Neural cell (in vitro differentiated cells): ENCODE results near the gene PDE10A. TPM values are rescaled to one million over a fixed set of nuclear protein-coding genes. Genes with fewer than 3 reads are reported as not detected.
"Not testable (repeated sequence)": the region's sequence is repeated elsewhere in the genome, so short reads cannot be mapped to it uniquely, and the experiment has no call there.

Source experiments
- H2AFZ ChIP-seq: fragments of 200-600, 300-800 bp; sonication (generic), shearing (Covaris generic); 2 replicates; pipeline ENCODE4 v1.6.0; 2014; ENCODE audit warnings: low read depth, mild to moderate bottlenecking, antibody characterized with exemption, low read length, moderate library complexity
- H3F3A ChIP-seq: fragments of 200-600 bp; shearing (Covaris generic); 2 replicates; pipeline ENCODE4 v1.6.1; 2016; ENCODE audit warnings: mild to moderate bottlenecking, moderate library complexity, mixed read lengths, antibody characterized with exemption, low read length; ENCODE audit not compliant: insufficient read depth, poor library complexity, severe bottlenecking
- H3K27ac ChIP-seq: fragments of 200-600, 300-800 bp; sonication (generic), shearing (Covaris generic); 2 replicates; pipeline ENCODE4 v1.5.1; 2014; ENCODE audit warnings: mild to moderate bottlenecking, low read length, moderate library complexity
- H3K27me3 ChIP-seq: fragments of 300-800, 200-600 bp; sonication (generic), shearing (Covaris generic); 2 replicates; pipeline ENCODE4 v1.6.0; 2014; ENCODE audit warnings: mild to moderate bottlenecking, low read depth, low read length, moderate library complexity; ENCODE audit not compliant: insufficient read depth
- H3K36me3 ChIP-seq: fragments of 300-800, 200-600 bp; sonication (generic), shearing (Covaris generic); 2 replicates; pipeline ENCODE4 v1.5.1; 2014; ENCODE audit warnings: mild to moderate bottlenecking, antibody characterized with exemption, low read length, moderate library complexity; ENCODE audit not compliant: insufficient read depth
- H3K4me2 ChIP-seq: fragments of 300-800, 200-600 bp; sonication (generic), shearing (Covaris generic); 2 replicates; pipeline ENCODE4 v1.6.0; 2014; ENCODE audit warnings: mild to moderate bottlenecking, low read length
- H3K4me3 ChIP-seq: fragments of 300-800, 200-600 bp; sonication (generic), shearing (Covaris generic); 2 replicates; pipeline ENCODE4 v1.5.1; 2014; ENCODE audit warnings: mild to moderate bottlenecking, low read length, moderate library complexity
- H3K79me2 ChIP-seq: fragments of 200-600 bp; shearing (Covaris generic); replicated peaks from 2 replicates; pipeline ENCODE4 v1.6.0; 2014; ENCODE audit warnings: mild to moderate bottlenecking, low read length, moderate library complexity; ENCODE audit not compliant: insufficient read depth
- H3K9ac ChIP-seq: fragments of 300-800, 200-600 bp; sonication (generic), shearing (Covaris generic); 2 replicates; pipeline ENCODE4 v1.6.1; 2016; ENCODE audit warnings: mild to moderate bottlenecking, low read length, mixed read lengths
- H3K9me2 ChIP-seq: fragments of 200-600 bp; shearing (Covaris generic); 2 replicates; pipeline ENCODE4 v1.6.1; 2016; ENCODE audit warnings: mild to moderate bottlenecking, low read length, mixed read lengths; ENCODE audit not compliant: insufficient read depth
- H3K9me3 ChIP-seq: fragments of 200-600, 300-800 bp; sonication (generic), shearing (Covaris generic); 2 replicates; pipeline ENCODE4 v1.6.1; 2016; ENCODE audit warnings: mild to moderate bottlenecking, mixed run types, low read length, moderate library complexity, mixed read lengths
- H4K20me1 ChIP-seq: fragments of 200-600 bp; shearing (Covaris generic); 2 replicates; pipeline ENCODE4 v1.6.1; 2016; ENCODE audit warnings: mild to moderate bottlenecking, mixed run types; ENCODE audit not compliant: insufficient read depth
- EP300 ChIP-seq: fragments of 450-650 bp; conservative IDR thresholded peaks from 2 replicates; pipeline ENCODE4 v1.6.1; 2014; ENCODE audit warnings: antibody characterized with exemption, mild to moderate bottlenecking, moderate library complexity; ENCODE audit not compliant: poor library complexity, severe bottlenecking
- EZH2 ChIP-seq: fragments of 200-600, 300-800 bp; shearing (Covaris generic), sonication (generic); IDR thresholded peaks from 2 replicates; pipeline ENCODE4 v1.6.1; 2014; ENCODE audit warnings: antibody characterized with exemption, low read length, borderline replicate concordance, mild to moderate bottlenecking; ENCODE audit not compliant: insufficient read depth, poor library complexity, severe bottlenecking
- MXI1 ChIP-seq: fragments of 450-650 bp; conservative IDR thresholded peaks from 2 replicates; pipeline ENCODE4 v1.6.1; 2014; ENCODE audit warnings: antibody characterized with exemption, mild to moderate bottlenecking; ENCODE audit not compliant: poor library complexity, severe bottlenecking
- POLR2AphosphoS5 ChIP-seq: IDR thresholded peaks from 2 replicates; pipeline ENCODE4 v1.6.1; 2012
- RAD21 ChIP-seq: fragments of 450-650 bp; conservative IDR thresholded peaks from 2 replicates; pipeline ENCODE4 v1.6.1; 2014; ENCODE audit warnings: antibody characterized with exemption, mild to moderate bottlenecking, moderate library complexity
- SMC3 ChIP-seq: fragments of 450-650 bp; conservative IDR thresholded peaks from 2 replicates; pipeline ENCODE4 v1.6.1; 2014; ENCODE audit warnings: antibody characterized with exemption, mild to moderate bottlenecking, moderate library complexity; ENCODE audit not compliant: poor library complexity
- TAF1 ChIP-seq: IDR thresholded peaks from 2 replicates; pipeline ENCODE4 v1.6.1; 2012; ENCODE audit warnings: low read depth
- polyA plus RNA-seq: library from polyadenylated mRNA; depleted of rRNA; stranded (reverse); fragments of >200 nt; gene quantifications from 2 replicates; pipeline ENCODE4 v1.2.3, GENCODE V29; 2014
- TF ChIP-seq, protein P1 (sequence below): IDR thresholded peaks from 2 replicates; pipeline ENCODE4 v1.6.1; 2012; ENCODE audit warnings: borderline replicate concordance
- TF ChIP-seq, protein P2 (sequence below): fragments of 450-650 bp; IDR thresholded peaks from 2 replicates; pipeline ENCODE4 v1.5.1; 2014; ENCODE audit warnings: antibody characterized with exemption, mild to moderate bottlenecking, moderate library complexity; ENCODE audit not compliant: poor library complexity, severe bottlenecking

PDE10A gene
- polyA plus RNA-seq, 1 donor from 2014 or later: 52.4 TPM

DNA sequence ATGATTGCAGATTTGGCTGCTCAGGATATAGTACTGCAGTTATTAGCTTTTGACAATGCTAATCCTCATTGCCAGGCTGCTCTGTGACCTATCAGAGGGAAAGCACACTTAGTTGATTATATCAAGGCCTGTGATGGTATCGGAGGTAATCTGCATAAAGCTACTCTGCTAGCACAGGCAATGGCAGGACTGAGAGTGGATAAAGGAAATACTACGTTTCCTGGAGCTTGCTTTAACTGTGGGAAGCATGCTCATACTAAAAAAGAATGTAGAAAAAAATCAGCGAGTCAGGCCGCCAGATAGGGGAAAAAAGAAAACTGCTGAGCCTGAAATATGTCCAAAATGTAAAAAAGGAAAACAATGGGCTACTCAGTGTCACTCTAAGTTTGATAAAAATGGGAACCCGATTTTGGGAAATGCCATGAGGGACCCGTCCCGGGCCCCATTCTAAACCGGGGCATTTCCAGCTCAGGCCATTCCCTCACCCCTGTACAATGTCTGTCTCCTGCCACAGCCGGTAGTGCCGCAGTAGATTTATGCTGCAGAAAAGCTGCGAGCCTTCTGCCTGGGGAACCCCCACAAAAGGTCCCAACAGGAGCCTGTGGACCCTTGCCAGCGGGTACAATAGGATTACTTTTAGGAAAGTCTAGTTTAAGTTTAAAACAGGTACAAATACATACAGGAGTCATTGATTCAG is 203.3 kb downstream of the PDE10A start:
- not testable (repeated sequence) for H2AFZ ChIP-seq, H3K27me3 ChIP-seq, H3K4me2 ChIP-seq, H3K9me3 ChIP-seq, H3F3A ChIP-seq, H3K9me2 ChIP-seq, H3K79me2 ChIP-seq, H3K27ac ChIP-seq, H4K20me1 ChIP-seq, H3K9ac ChIP-seq, H3K4me3 ChIP-seq, H3K36me3 ChIP-seq

DNA sequence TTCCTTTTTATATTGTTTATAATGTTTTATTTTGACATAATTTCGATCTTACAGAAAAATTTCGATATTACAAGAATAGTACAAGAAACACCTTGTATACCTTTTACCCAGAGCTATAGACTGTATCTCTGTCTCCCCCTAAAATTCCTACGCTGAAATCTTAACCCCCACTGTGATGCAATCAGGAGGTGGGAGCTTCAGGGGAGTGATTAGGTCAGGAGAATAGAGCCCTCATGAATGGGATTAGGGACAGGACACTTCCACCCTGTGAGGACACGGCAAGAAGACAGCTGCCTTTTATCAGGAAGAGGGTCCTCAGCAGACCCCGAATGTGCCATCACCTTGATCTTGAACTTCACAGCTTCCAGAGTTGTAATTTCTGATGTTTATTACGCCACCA is 204.9 kb downstream of the PDE10A start:
- Histone ChIP-seq H3K79me2 (no peaks in the 10 kb centered on the region), H2AFZ (no peak overlapping the region), H3K9me2 (no peaks in the 10 kb centered on the region), H3F3A (no peaks in the 10 kb centered on the region), H3K4me2 (no peak overlapping the region), H3K9ac (no peak overlapping the region), H3K4me3 (no peak overlapping the region), H3K36me3 (no peaks in the 10 kb centered on the region), H3K27me3 (no peaks in the 10 kb centered on the region), H3K27ac (no peak overlapping the region), H3K9me3 (no peaks in the 10 kb centered on the region), H4K20me1 (no peaks in the 10 kb centered on the region)
- TF ChIP-seq POLR2AphosphoS5: no peak
- no peak for TF ChIP-seq RAD21
- TF ChIP-seq TAF1: no peak
- TF ChIP-seq SMC3: no peak
- TF ChIP-seq, protein P1, sequence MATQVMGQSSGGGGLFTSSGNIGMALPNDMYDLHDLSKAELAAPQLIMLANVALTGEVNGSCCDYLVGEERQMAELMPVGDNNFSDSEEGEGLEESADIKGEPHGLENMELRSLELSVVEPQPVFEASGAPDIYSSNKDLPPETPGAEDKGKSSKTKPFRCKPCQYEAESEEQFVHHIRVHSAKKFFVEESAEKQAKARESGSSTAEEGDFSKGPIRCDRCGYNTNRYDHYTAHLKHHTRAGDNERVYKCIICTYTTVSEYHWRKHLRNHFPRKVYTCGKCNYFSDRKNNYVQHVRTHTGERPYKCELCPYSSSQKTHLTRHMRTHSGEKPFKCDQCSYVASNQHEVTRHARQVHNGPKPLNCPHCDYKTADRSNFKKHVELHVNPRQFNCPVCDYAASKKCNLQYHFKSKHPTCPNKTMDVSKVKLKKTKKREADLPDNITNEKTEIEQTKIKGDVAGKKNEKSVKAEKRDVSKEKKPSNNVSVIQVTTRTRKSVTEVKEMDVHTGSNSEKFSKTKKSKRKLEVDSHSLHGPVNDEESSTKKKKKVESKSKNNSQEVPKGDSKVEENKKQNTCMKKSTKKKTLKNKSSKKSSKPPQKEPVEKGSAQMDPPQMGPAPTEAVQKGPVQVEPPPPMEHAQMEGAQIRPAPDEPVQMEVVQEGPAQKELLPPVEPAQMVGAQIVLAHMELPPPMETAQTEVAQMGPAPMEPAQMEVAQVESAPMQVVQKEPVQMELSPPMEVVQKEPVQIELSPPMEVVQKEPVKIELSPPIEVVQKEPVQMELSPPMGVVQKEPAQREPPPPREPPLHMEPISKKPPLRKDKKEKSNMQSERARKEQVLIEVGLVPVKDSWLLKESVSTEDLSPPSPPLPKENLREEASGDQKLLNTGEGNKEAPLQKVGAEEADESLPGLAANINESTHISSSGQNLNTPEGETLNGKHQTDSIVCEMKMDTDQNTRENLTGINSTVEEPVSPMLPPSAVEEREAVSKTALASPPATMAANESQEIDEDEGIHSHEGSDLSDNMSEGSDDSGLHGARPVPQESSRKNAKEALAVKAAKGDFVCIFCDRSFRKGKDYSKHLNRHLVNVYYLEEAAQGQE: no peak
- TF ChIP-seq EP300: no peak
- TF ChIP-seq, protein P2, sequence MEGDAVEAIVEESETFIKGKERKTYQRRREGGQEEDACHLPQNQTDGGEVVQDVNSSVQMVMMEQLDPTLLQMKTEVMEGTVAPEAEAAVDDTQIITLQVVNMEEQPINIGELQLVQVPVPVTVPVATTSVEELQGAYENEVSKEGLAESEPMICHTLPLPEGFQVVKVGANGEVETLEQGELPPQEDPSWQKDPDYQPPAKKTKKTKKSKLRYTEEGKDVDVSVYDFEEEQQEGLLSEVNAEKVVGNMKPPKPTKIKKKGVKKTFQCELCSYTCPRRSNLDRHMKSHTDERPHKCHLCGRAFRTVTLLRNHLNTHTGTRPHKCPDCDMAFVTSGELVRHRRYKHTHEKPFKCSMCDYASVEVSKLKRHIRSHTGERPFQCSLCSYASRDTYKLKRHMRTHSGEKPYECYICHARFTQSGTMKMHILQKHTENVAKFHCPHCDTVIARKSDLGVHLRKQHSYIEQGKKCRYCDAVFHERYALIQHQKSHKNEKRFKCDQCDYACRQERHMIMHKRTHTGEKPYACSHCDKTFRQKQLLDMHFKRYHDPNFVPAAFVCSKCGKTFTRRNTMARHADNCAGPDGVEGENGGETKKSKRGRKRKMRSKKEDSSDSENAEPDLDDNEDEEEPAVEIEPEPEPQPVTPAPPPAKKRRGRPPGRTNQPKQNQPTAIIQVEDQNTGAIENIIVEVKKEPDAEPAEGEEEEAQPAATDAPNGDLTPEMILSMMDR: no peak
- TF ChIP-seq MXI1: no peak
- TF ChIP-seq EZH2: no peak

DNA sequence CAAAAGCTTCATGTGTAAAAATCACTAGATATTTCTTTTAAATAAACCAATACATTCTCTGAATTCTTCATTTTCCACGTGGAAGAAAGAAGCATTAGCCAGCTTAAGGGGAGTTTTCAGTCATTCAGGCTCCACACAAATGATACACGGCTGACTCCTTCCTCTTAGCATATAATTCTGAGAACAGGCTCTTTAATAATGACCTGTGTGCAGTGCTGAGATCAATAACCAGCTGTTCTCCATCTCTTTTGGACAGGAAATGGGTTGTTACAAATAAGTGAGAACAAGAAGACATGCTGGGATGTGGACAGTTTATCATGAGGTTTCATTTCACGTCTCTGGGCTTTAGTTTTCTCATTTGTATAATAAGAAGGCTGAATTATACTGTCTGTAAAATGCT is 206.8 kb downstream of the PDE10A start:
- Histone ChIP-seq H4K20me1 (no peaks in the 10 kb centered on the region), H3K79me2 (no peaks in the 10 kb centered on the region), H3K27ac (no peak overlapping the region), H3K27me3 (no peaks in the 10 kb centered on the region), H2AFZ (no peak overlapping the region), H3K9me3 (no peaks in the 10 kb centered on the region), H3K36me3 (no peaks in the 10 kb centered on the region), H3K4me3 (no peak overlapping the region), H3K4me2 (no peak overlapping the region), H3K9me2 (no peaks in the 10 kb centered on the region), H3K9ac (no peak overlapping the region), H3F3A (no peaks in the 10 kb centered on the region)
- TF ChIP-seq MXI1 (no peak), TAF1 (no peak), RAD21 (no peak), POLR2AphosphoS5 (no peak), SMC3 (no peak), EP300 (no peak)
- TF ChIP-seq, protein P1: no peak
